Uterus (tissue), 4 donors: ENCODE measurements around the gene TNPO2. TPM values are rescaled to one million over a fixed set of nuclear protein-coding genes. Genes with fewer than 3 reads are reported as not detected.
A peak's percentile ranks its signal among the peaks of the same experiment; 100 is the strongest.

ENCODE experiments used
- DNase-seq, 2 donors: peaks; one replicate each; pipeline ENCODE4 v3.0.0-alpha.2; 2019 to 2020
- H3K27ac ChIP-seq, 2 donors: fragments of 200-600 bp; sonication (generic); 1 replicate in 1 of 2; 2 replicates in 1 of 2; pipeline ENCODE4 v1.5.1; 2016 to 2018
- H3K27me3 ChIP-seq, 2 donors: fragments of 200-600 bp; sonication (generic); one replicate each; pipeline ENCODE4 v1.5.1; 2018 to 2019; ENCODE audit warnings: control low read depth in 1 of 2
- H3K36me3 ChIP-seq, 2 donors: fragments of 200-600 bp; sonication (generic); one replicate each; pipeline ENCODE4 v1.5.1; 2019; ENCODE audit warnings: control low read depth in 1 of 2
- H3K4me1 ChIP-seq, 2 donors: fragments of 200-600 bp; sonication (generic); one replicate each; pipeline ENCODE4 v1.5.1; 2018 to 2019; ENCODE audit warnings: control low read depth in 1 of 2
- H3K4me3 ChIP-seq, 2 donors: fragments of 200-600 bp; sonication (generic); 1 replicate in 1 of 2; 2 replicates in 1 of 2; pipeline ENCODE4 v1.5.1; 2018 to 2019; ENCODE audit warnings: mild to moderate bottlenecking in 1 of 2
- H3K9me3 ChIP-seq, 2 donors: fragments of 200-600 bp; sonication (generic); one replicate each; pipeline ENCODE4 v1.5.1; 2019; ENCODE audit warnings: control low read depth in 1 of 2
- CTCF ChIP-seq, 4 experiments: fragments of 200-600 bp in 2 of 4; fragments of 450-650 bp in 2 of 4; sonication (generic) in 2 of 4; IDR thresholded peaks; one replicate each; pipeline ENCODE4 v1.5.1; 2016 to 2019; ENCODE audit warnings: antibody characterized with exemption in 4 of 4, mild to moderate bottlenecking in 2 of 4, moderate library complexity in 1 of 4
- POLR2A ChIP-seq, 2 donors: fragments of 450-650 bp; IDR thresholded peaks; one replicate each; pipeline ENCODE4 v1.6.1; 2016; ENCODE audit warnings: antibody characterized with exemption in 2 of 2, mild to moderate bottlenecking in 1 of 2, moderate library complexity in 1 of 2
- intact Hi-C: fragments of 100-400 bp; cut with DNase I; formaldehyde crosslinking; loops from one replicate; pipeline ENCODE4 v1.15.1; 2023; ENCODE audit warnings: low total_unique reads
- total RNA-seq, 4 donors: library from RNA; depleted of rRNA in 3 of 4; stranded (reverse); fragments of >200 nt in 3 of 4; gene quantifications; one replicate each; pipeline versions ENCODE4 v1.1.0 to v1.2.4, GENCODE V29; 2014 to 2023
- donor health status: DM: yes; HTN: yes; CAD: no.

TNPO2 gene
- total RNA-seq, 4 donors from 2014 or later, result 29.7 to 92.9 (median 71.2) TPM

GRCh38 chr19:12665671-12666264 lies 58.0 kb downstream of the TNPO2 start:
- Histone ChIP-seq H3K36me3 (no peaks in the 10 kb centered on the region), H3K27me3 (no peaks in the 10 kb centered on the region), H3K27ac (peak overlapping the region in 1 of 2 donors; percentile 61), H3K4me1 (peaks cover 10 to 14% of the 10 kb centered on the region in 2 donors), H3K4me3 (peak overlapping the region; percentile 69 to 82), H3K9me3 (no peaks in the 10 kb centered on the region)
- no peak for TF ChIP-seq CTCF (IDR thresholded peaks at IDR 0.05)
- no peak for TF ChIP-seq POLR2A (IDR thresholded peaks at IDR 0.05)
- no peak for DNase-seq
- intact Hi-C loops, result no loop called here

GRCh38 chr19:12665281-12665573 lies 58.5 kb downstream of the TNPO2 start:
- no peak overlapping the region for H3K4me3 ChIP-seq

GRCh38 chr19:12664406-12665280 lies 59.1 kb downstream of the TNPO2 start:
- Histone ChIP-seq H3K4me1 (peaks cover 4 to 8% of the 10 kb centered on the region in 2 donors), H3K9me3 (no peaks in the 10 kb centered on the region), H3K27ac (no peak overlapping the region), H3K4me3 (no peak overlapping the region), H3K36me3 (no peaks in the 10 kb centered on the region), H3K27me3 (no peaks in the 10 kb centered on the region)
- intact Hi-C loops, result no loop called here
- no peak for DNase-seq
- TF ChIP-seq POLR2A (IDR thresholded peaks at IDR 0.05) (no peak), CTCF (IDR thresholded peaks at IDR 0.05) (no peak)

More at GRCh38 chr19:12665281-12665573, 58.5 kb downstream of the TNPO2 start:
- Histone ChIP-seq H3K27me3 (no peaks in the 10 kb centered on the region), H3K36me3 (no peaks in the 10 kb centered on the region), H3K27ac (no peak overlapping the region), H3K9me3 (no peaks in the 10 kb centered on the region), H3K4me1 (peaks cover 4 to 10% of the 10 kb centered on the region in 2 donors)
- TF ChIP-seq POLR2A (IDR thresholded peaks at IDR 0.05) (no peak), CTCF (IDR thresholded peaks at IDR 0.05) (no peak)
- DNase-seq, result no peak
- intact Hi-C loops, result no loop called here

- H3K27ac ChIP-seq, result no peak overlapping the region
- DNase-seq, result no peak
- intact Hi-C loops, result no loop called here
- no peaks in the 10 kb centered on the region for H3K9me3 ChIP-seq
- TF ChIP-seq POLR2A (IDR thresholded peaks at IDR 0.05) (no peak), CTCF (IDR thresholded peaks at IDR 0.05) (no peak)
- no peaks in the 10 kb centered on the region for H3K27me3 ChIP-seq
- H3K4me1 ChIP-seq, result no peaks in the 10 kb centered on the region
- no peak overlapping the region for H3K4me3 ChIP-seq
- no peaks in the 10 kb centered on the region for H3K36me3 ChIP-seq
Measured at GRCh38 chr19:12660980-12661379, 62.8 kb downstream of the TNPO2 start.

GRCh38 chr19:12657966-12658365 lies 65.8 kb downstream of the TNPO2 start:
- no peaks in the 10 kb centered on the region for H3K36me3 ChIP-seq
- DNase-seq, result no peak
- H3K27me3 ChIP-seq, result no peaks in the 10 kb centered on the region
- H3K4me3 ChIP-seq, result no peak overlapping the region
- no peak overlapping the region for H3K27ac ChIP-seq
- H3K9me3 ChIP-seq, result no peaks in the 10 kb centered on the region
- TF ChIP-seq POLR2A (IDR thresholded peaks at IDR 0.05), result no peak
- intact Hi-C loops, result no loop called here
- no peaks in the 10 kb centered on the region for H3K4me1 ChIP-seq
